D721Med (cell line): ENCODE data around the gene SP140L.
"Not testable (repeated sequence)": the region's sequence is repeated elsewhere in the genome, so short reads cannot be mapped to it uniquely, and the experiment has no call there.

ENCODE experiments used
- DNase-seq: peaks from one replicate; pipeline ENCODE4 v3.0.0; 2011; ENCODE audit warnings: low spot score; ENCODE audit not compliant: insufficient read length
- FAIRE-seq: peaks from 2 replicates; lab custom pipeline; 2011; peaks lifted over from hg19 to GRCh38; lab: Jason Lieb, UNC
- TF ChIP-seq, protein P1 (sequence below): IDR thresholded peaks from 2 replicates; pipeline ENCODE4 v1.5.1; 2012; ENCODE audit warnings: mild to moderate bottlenecking, control low read depth; ENCODE audit not compliant: insufficient read depth; ENCODE audit errors: missing control alignments

Gene SP140L

DNA sequence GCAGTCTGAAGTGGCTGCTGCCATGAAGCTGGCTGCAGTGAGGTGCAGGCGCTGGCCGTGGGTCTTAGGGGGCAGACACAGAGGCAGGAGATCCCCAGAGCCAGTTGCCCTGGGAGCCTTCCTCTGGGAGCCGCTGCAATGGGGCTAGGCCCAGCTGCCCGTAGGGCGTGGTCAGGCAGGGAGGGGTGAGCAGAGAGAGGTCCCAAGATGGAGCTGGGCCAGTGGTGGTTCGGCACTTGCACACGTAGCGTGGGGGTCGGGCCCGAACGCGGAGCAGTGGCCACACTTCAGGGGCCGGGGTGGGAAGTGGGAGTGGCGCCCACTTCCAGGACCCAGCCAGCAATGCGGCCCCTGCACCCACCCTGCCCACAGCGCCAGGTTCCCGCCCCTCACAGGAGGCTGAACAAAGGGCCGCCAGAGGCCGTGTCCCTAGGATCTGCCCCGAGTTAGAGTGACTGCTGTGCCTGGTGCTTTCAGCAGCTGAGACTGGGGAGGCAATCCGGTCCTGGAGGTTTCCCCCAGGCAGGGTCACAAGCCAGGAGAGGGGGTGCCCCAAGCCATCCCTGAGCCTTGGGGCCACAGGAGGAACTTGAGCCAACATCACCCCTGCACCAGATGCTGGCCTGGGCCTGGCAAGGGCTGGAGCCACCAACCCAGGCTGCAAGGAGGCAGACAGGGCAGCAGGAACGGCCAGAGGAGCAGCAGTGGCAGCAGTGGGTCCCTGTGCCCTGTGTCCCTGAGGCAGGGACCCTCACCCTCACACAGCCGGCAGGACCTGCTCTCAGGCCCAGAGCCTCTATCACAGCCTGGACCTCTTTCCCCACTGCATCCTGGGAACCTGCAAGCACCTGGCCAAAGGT is 21.3 kb upstream of the SP140L start:
- TF ChIP-seq, protein P1, sequence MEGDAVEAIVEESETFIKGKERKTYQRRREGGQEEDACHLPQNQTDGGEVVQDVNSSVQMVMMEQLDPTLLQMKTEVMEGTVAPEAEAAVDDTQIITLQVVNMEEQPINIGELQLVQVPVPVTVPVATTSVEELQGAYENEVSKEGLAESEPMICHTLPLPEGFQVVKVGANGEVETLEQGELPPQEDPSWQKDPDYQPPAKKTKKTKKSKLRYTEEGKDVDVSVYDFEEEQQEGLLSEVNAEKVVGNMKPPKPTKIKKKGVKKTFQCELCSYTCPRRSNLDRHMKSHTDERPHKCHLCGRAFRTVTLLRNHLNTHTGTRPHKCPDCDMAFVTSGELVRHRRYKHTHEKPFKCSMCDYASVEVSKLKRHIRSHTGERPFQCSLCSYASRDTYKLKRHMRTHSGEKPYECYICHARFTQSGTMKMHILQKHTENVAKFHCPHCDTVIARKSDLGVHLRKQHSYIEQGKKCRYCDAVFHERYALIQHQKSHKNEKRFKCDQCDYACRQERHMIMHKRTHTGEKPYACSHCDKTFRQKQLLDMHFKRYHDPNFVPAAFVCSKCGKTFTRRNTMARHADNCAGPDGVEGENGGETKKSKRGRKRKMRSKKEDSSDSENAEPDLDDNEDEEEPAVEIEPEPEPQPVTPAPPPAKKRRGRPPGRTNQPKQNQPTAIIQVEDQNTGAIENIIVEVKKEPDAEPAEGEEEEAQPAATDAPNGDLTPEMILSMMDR = no peak
- FAIRE-seq (no peak), DNase-seq (no peak)

DNA sequence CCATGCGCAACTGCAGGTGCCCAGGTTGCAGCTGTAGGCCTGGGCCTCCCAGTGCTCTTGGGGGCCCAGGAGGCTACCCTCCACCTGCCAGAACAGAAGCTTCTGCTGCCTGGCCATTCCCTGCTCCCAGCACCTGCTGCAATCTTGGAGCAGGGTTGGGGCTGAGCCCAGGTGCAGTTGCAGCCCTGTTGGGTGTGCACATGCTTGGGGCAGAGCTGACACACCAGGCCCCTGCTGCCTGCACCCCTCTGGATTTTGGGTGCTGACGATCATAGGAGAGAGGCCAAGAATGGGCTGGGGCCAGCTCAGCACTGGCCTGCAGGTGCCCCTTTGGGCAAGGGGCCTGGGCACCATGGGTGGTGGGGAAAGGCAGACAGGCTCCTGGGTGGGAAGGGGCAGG is 20.5 kb upstream of the SP140L start:
- TF ChIP-seq, protein P1 = no peak
- FAIRE-seq (no peak), DNase-seq (no peak)

DNA sequence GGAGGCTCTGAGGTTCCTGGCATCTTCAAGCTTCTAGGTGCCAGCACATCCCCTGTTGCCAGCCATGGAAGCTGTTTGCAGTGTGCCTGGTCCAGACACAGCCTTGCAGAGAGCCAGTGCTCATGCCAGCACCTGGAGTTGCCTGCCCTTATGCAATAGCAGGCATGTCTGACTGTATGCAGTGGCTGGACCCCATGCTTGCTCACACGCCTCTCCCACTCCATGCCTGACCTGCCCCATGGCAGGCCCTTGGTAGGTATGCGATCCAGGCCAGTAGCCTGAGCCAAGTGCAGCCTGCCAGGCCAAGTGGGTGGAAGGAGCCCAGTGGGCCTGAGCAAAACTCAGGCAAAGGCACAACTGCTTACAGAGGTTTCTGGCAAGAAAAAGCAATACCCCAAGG is 19.5 kb upstream of the SP140L start:
- TF ChIP-seq, protein P1 = no peak
- no peak for FAIRE-seq
- DNase-seq = no peak

DNA sequence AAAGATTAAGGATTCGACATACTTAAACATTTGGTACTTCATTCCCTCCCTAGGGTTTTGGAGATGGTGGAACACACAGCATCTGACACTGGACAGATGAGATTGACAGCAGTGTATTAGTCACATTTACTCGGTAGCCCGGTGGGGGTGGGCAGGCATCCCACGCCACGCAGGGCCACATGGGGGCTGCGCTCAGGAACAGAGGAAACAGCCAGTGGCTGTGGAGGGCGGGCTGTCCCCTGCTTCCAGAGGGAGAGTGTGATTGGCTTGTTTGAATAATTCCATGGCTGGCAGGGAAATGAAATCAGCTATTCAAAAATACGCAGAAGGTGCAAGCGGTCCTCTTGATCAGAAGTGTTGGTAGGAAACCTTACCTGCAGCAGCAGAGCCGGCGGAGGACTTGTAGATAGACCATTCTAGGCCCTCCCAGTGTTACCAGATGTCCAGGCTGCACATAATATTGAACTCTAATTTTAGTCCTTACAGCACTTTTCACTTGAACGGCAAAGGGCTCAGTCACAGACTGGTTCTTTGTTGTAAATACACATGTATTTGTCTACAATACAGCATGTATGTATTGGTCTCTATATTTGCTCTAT is 18.5 kb upstream of the SP140L start:
- no peak for DNase-seq
- no peak for FAIRE-seq
- TF ChIP-seq, protein P1 = no peak

DNA sequence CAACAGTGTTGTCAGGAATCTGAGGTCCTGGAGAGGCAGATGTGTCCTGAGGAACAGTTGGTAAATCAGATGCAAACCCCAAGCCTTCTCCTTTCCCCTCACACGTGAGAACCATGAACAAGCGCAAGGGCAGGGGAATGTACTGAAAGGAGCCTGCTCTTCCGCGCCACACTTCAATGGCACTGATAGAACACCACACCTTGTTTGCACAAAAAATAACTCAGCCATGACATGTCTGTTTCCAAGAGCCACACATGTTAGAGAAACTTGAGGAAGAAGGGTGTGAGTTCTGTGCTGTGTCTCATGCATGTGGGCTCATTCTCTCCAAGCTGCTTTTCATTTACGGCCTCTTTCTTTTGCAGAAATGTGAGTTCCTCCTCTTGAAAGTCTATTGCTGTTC is 16.2 kb upstream of the SP140L start:
- FAIRE-seq, DNase-seq: not testable (repeated sequence)

DNA sequence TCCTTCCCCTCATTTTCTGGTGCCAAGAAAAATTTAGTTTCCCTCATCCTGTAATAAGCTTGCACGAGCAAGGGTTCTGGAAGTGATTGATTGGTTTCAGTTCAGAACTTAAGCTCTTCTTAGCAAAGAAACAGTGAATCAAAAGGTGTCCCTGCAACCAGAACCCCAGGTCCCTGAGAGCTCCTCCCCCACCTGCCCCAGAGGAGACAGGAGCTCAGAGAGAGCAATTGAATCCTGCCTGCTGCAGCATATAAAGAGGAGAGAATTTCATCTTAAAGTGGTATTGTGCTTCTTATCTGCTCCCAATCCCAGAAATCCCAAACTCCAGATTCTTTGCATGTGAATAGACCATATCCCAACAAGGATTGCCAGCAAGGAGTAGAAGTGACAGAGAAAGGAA is 15.4 kb upstream of the SP140L start:
- not testable (repeated sequence) for FAIRE-seq, DNase-seq

DNA sequence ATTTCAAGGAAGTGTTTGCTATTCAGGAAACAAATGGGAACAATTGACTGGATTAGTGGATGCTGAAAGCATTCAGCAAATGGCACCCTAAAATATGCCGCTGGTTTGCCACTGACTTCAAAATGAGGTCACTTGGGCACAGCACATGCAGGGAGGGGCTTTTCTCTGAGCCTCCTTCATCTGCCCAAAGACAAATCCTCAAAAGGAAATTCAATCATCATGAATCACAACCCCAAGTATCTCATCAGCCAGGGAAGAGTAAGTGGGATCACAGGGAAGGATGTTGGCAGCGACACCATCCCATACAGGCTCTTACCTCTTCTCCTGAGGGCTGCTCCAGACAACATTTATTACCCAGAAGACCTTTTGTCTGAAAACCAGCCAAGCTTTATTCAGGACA is 14.4 kb upstream of the SP140L start:
- DNase-seq = no peak
- no peak for FAIRE-seq
- TF ChIP-seq, protein P1 = no peak

DNA sequence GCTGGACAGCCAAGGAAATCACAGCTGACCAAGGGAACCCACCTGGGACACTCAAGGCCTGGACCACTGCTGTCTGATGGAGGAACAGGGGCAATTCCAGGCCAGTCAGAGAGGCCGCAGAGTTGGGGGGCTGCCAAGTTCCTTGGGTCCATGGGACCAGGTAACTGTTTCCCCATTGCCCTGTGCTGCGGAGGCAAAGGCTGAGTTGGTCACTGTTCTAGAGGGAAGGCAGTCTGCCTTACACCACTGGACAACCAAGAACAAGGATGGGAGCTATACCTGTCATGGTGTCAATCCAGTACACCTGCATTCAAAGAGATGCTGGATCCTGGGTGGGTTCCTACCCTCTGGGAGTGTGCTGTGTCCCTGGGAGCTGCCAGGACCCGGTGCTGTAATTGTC is 9.6 kb upstream of the SP140L start:
- no peak for FAIRE-seq
- TF ChIP-seq, protein P1 = no peak

More for the DNA sequence above, 9.6 kb upstream of the SP140L start:
- DNase-seq = no peak
